Nephron progenitor cell (in vitro differentiated cells): ENCODE data around the gene CYP4A22.
"Not testable (repeated sequence)": the region's sequence is repeated elsewhere in the genome, so short reads cannot be mapped to it uniquely, and the experiment has no call there.

Experiments used
- DNase-seq: peaks from one replicate; pipeline ENCODE4 v3.0.0; 2021
- H3K27ac Mint-ChIP-seq: 2 replicates; pipeline ENCODE4 v1.8.0; 2021; ENCODE audit warnings: mild to moderate bottlenecking, moderate library complexity, mixed read lengths
- H3K27me3 Mint-ChIP-seq: 2 replicates; pipeline ENCODE4 v1.8.0; 2021; ENCODE audit warnings: mild to moderate bottlenecking, low read depth, mixed read lengths; ENCODE audit not compliant: poor library complexity
- H3K36me3 Mint-ChIP-seq: 2 replicates; pipeline ENCODE4 v1.8.0; 2021; ENCODE audit warnings: low read depth, mixed read lengths
- H3K4me1 Mint-ChIP-seq: 2 replicates; pipeline ENCODE4 v1.8.0; 2021; ENCODE audit warnings: mixed read lengths
- H3K4me3 Mint-ChIP-seq: 2 replicates; pipeline ENCODE4 v1.8.0; 2021; ENCODE audit warnings: mild to moderate bottlenecking, moderate library complexity, mixed read lengths
- H3K9me3 Mint-ChIP-seq: 2 replicates; pipeline ENCODE4 v1.8.0; 2021; ENCODE audit warnings: mild to moderate bottlenecking, moderate library complexity, mixed read lengths
- CTCF ChIP-seq: fragments of 200-600 bp; sonication (generic); IDR thresholded peaks from 2 replicates; pipeline ENCODE4 v1.5.0; 2021; ENCODE audit warnings: antibody characterized with exemption

CYP4A22 gene

DNA sequence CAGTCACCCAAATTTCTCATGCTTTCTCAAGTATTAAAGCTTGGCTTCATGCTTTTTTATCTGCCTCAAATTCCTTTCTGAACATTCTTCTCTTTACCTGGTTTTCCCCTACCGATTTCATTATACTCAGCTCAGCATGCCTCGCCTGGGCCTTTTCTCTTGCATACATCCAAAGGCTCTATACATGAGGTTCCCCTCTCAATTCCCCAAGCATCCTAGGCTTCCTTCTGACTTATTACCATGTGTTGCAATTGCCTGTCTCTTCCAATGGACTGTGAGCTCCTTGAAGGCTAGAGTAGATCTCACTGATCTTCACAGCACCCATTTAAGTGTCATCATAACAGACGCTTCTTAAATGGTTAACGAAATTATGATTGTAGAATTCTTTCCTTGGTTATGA is 24.1 kb upstream of the CYP4A22 start:
- H3K27ac Mint-ChIP-seq: no peak overlapping the region
- peaks cover 3% of the 10 kb centered on the region for H3K27me3 Mint-ChIP-seq
- H3K36me3 Mint-ChIP-seq: no peaks in the 10 kb centered on the region
- no peak for TF ChIP-seq CTCF
- peaks cover 4% of the 10 kb centered on the region for H3K9me3 Mint-ChIP-seq
- H3K4me3 Mint-ChIP-seq: no peak overlapping the region
- DNase-seq: no peak
- no peaks in the 10 kb centered on the region for H3K4me1 Mint-ChIP-seq

DNA sequence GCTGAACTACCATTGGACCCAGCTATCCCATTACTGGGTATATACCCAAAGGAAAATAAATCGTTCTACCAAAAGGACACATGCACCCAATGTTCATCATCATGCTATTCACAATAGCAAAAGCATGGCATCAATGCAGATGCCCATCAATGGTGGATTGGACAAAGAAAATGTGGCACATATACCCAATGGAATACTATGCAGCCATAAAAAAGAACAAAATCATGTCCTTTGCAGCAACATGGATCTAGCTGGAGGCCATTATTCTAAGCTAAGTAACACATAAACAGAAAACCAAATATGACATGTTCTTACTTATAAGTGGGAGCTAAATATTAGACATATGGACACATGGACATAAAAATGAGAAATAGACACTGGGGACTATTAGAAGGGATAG is 16.2 kb upstream of the CYP4A22 start:
- not testable (repeated sequence) for H3K27me3 Mint-ChIP-seq, DNase-seq, H3K27ac Mint-ChIP-seq, H3K4me1 Mint-ChIP-seq, H3K36me3 Mint-ChIP-seq, H3K4me3 Mint-ChIP-seq
- H3K9me3 Mint-ChIP-seq: peaks cover 11% of the 10 kb centered on the region

DNA sequence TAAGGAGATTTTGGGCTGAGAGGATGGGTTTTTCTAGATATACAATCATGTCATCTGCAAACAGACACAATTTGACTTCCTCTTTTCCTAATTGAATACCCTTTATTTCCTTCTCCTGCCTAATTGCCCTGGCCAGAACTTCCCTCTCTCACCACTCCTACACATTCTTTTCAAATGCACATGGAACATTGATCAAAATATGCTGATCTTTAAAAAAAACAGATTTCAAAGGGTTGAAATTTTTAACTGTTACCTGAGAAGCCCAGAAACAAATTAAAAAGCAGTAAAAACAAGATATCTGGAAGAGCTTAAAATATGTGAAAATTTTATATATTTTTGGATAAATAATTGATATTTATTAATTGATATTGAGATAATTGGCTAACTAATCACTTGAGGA is 12.4 kb upstream of the CYP4A22 start:
- peaks cover 12% of the 10 kb centered on the region for H3K27me3 Mint-ChIP-seq
- not testable (repeated sequence) for H3K27ac Mint-ChIP-seq, H3K4me3 Mint-ChIP-seq, DNase-seq, H3K4me1 Mint-ChIP-seq, H3K36me3 Mint-ChIP-seq
- peaks cover 11% of the 10 kb centered on the region for H3K9me3 Mint-ChIP-seq

DNA sequence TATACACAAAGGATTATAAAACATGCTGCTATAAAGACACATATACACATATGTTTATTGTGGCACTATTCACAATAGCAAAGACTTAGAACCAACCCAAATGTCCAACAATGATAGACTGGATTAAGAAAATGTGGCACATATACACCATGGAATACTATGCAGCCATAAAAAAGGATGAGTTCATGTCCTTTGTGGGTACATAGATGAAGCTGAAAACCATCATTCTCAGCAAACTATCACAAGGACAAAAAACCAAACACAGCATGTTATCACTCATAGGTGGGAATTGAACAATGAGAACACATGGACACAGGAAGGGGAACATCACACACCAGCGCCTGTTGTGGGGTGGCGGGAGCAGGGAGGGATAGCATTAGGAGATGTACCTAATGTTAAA is 10.2 kb upstream of the CYP4A22 start:
- H3K4me3 Mint-ChIP-seq, H3K27ac Mint-ChIP-seq, H3K4me1 Mint-ChIP-seq, DNase-seq, H3K36me3 Mint-ChIP-seq, H3K9me3 Mint-ChIP-seq: not testable (repeated sequence)
- peaks cover 13% of the 10 kb centered on the region for H3K27me3 Mint-ChIP-seq

DNA sequence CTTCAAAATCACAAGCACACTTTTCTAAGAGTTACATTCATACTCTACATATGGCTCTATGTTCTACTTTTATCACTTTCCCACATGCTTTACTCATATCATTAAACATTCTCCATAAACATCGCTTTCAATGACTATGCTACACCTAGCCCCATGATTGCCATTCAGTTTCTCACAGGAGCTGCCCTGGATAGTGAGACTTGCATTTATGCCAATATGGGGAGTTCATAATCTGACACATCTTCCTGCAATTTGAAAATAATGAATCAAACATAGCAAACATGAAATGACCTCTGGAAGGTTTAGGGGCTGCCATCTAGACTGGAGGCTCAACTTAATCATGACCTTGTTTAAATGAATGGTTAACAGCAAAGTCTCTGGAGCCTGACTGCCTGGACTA is 9.0 kb upstream of the CYP4A22 start:
- no peak for DNase-seq
- Mint-ChIP-seq H3K4me1 (no peaks in the 10 kb centered on the region), H3K9me3 (peaks cover 6% of the 10 kb centered on the region), H3K36me3 (no peaks in the 10 kb centered on the region), H3K27me3 (peaks cover 13% of the 10 kb centered on the region), H3K27ac (no peak overlapping the region), H3K4me3 (no peak overlapping the region)
- no peak for TF ChIP-seq CTCF

DNA sequence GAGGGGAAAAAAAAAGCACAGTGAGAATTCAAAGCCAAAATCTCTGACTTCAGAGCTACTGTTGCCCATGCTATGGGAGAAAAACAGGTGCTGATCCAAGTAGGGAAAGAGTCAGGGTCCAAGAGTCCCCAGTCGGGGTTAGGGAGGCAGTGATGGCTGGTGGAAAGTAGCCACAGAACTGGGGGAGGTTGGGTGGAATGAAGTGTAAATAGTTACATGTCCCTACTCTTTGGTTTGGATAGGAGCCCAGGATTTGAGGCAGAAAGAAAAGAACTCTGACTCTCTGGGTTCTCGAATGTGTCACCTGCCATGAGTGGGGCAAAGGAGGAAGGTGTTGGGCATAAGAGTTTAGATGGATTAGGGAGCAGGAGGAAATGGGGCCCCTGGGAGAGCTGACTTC is 8.4 kb upstream of the CYP4A22 start:
- not testable (repeated sequence) for H3K27ac Mint-ChIP-seq, DNase-seq, H3K36me3 Mint-ChIP-seq, H3K4me1 Mint-ChIP-seq, H3K9me3 Mint-ChIP-seq, H3K4me3 Mint-ChIP-seq
- peaks cover 15% of the 10 kb centered on the region for H3K27me3 Mint-ChIP-seq

- not testable (repeated sequence) for H3K27ac Mint-ChIP-seq, H3K9me3 Mint-ChIP-seq
- peaks cover 19% of the 10 kb centered on the region for H3K27me3 Mint-ChIP-seq
These were observed 7.6 kb upstream of the CYP4A22 start for GRCh38 chr1:47129489-47130230.

GRCh38 chr1:47132665-47133064 is 4.6 kb upstream of the CYP4A22 start:
- not testable (repeated sequence) for H3K36me3 Mint-ChIP-seq, H3K4me3 Mint-ChIP-seq, H3K4me1 Mint-ChIP-seq, H3K27ac Mint-ChIP-seq, H3K9me3 Mint-ChIP-seq, DNase-seq
- peaks cover 24% of the 10 kb centered on the region for H3K27me3 Mint-ChIP-seq

More at GRCh38 chr1:47129489-47130230, 7.6 kb upstream of the CYP4A22 start:
- H3K4me3 Mint-ChIP-seq, H3K4me1 Mint-ChIP-seq, DNase-seq, H3K36me3 Mint-ChIP-seq: not testable (repeated sequence)

DNA sequence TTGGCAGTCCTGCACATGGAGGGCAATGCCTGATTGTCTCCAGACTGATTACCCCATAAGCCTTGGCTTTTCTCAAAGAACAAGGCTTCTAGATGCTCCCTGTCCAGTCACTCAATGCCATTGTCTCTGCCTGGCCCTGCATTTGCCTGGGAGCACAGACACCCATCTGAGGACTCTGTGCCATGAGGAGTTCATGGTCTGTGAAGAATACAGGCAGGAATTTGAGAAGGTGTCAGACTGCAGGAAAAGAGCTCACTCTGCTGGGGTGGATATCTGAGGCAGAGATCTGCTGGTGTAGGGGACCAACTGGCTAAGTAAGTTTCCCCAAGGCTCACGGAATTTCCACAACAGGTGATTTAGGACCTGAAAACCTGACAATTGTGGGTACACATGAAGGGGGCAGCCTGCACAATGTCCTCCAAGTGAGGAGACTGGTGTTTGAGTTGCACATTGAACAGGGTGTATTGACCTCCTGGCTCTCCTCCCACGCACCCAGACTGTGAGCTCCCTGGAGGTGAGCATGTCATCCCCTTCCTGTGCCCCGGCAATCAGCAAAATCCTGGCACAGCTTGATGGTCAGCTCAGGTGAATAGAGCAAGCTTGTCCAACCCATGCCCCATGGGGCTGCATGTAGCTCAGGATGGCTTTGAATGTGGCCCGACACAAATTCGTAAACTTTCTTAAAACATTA is 829 bp downstream of the CYP4A22 start:
- Mint-ChIP-seq H3K4me3 (no peak overlapping the region), H3K4me1 (no peaks in the 10 kb centered on the region), H3K27ac (no peak overlapping the region), H3K27me3 (peaks cover 30% of the 10 kb centered on the region), H3K36me3 (no peaks in the 10 kb centered on the region), H3K9me3 (no peaks in the 10 kb centered on the region)
- no peak for TF ChIP-seq CTCF
- no peak for DNase-seq

DNA sequence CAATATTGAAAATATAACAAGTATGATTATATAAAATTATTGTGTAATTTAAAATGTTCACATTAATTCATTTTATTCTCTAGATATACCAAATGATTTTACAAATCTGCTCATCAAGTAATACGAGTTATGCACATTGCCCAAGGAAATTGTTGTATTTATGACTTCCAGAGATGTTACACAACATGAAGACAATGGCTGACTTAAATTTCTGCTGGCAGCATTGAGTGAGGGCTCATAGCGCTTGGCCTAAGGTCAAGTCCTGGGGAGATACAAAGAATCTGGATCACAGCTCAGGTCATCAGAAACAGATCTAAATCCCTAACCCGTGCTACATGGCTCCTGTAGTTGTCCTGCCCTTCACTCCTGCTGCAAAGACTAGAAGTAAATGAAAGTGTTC is 3.1 kb downstream of the CYP4A22 start:
- not testable (repeated sequence) for H3K9me3 Mint-ChIP-seq, H3K27ac Mint-ChIP-seq, H3K4me1 Mint-ChIP-seq, DNase-seq, H3K4me3 Mint-ChIP-seq, H3K36me3 Mint-ChIP-seq
- peaks cover 19% of the 10 kb centered on the region for H3K27me3 Mint-ChIP-seq
